ENCODE data around the gene OCA2.

The OCA2 gene

DNA sequence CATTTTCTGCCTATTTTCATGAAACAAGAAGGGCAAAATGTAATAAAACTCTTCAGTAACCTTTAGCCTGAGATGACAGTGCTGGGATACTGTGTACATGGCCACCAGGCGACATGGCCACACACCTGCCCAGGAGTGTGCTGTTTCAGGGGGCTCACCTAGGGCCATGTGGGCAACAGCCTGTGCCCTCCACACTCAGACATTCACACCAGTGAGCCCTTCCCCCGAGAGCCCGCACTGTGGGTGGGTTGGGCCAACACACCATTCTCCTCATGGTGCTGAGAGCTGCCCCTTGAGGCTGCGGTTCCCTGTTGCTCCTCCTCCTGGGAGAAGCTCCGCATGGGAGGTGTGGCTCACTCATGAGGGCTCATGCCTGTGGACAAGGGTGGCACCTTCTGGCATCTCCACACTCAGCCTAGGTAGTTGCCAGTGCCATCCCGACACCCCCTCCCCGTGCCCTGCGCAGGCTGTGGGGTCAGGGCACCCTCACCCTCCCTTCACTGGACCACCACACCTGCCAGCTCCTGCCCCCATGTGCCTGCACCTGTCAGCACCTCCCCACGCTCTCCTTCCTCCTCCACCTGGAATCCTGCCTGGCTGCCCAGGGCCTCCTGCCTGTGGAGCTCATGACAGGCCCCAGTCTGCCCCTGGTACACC, 19.7 kb downstream of the OCA2 start:
- DNase-seq (ENCODE audit: low spot score), result no peak

- DNase-seq (ENCODE audit: low spot score), result no peak
Observed at GRCh38 chr15:28078191-28078719, 20.9 kb downstream of the OCA2 start.

DNA sequence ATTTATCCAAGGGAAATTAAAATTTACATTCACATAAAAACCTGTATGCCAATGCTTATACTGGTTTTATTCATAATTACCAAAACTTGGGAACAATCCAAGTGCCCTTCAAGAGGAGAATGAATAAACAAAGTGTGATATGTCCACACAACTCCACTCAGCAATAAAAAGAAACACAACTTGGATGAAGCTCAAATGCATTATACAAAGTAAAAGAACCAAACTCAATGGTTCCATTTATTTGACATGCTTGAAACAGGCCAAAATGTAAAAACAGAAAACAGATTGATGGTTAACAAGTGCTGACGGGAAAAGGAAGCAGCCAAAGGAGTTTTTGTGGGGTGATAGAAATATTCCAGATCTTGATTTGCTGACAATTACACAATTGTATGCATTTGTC, 23.5 kb downstream of the OCA2 start:
- no peak for DNase-seq (ENCODE audit: low spot score)

GRCh38 chr15:28068930-28069329, 30.2 kb downstream of the OCA2 start:
- no peak for DNase-seq (ENCODE audit: low spot score)

- no peak for DNase-seq (ENCODE audit: low spot score)
Observed at GRCh38 chr15:28066231-28066630, 32.9 kb downstream of the OCA2 start.

DNA sequence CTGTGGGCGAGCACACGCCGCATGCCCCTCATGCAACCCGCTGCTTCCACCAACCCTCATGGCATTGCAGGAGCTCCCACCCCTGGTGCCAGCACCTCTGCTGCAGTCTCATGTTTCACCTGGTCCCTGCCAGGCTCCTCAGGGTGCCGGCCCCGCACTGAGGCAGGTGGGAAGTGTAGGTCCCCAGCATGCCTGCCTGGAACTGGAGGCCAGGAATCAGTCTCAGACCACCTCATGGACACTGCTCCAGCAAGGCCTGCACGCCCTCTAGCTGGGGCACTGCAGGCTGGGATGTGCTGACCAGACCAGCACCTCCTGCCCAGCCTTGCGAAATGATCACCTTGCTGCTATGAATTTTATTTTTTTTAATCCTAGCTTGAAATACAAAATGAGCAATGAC, 39.1 kb downstream of the OCA2 start:
- no peak for DNase-seq (ENCODE audit: low spot score)

DNA sequence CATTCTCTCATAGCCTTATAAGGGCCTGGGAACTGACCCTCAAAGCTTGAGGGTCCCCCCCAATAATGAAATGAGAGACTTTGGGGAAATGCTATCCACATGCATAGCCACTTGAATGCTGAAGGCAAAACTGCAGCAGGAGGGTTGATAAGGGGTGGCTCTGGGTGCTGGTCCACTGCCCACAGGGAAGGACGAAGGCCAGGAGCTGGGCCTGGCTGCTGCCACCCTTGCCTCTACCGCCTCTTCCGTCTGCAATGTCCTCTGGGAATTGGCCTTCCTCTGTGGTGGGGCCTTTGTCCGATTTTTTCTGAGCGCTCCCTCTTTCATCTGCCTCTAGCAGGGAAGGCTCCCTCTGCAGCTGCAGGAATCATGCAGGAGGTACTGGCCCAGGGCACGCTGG, 41.0 kb downstream of the OCA2 start:
- no peak for DNase-seq (ENCODE audit: low spot score)

GRCh38 chr15:28051955-28052633, 47.0 kb downstream of the OCA2 start:
- DNase-seq (ENCODE audit: low spot score), result no peak

GRCh38 chr15:28049581-28049980, 49.5 kb downstream of the OCA2 start:
- DNase-seq (ENCODE audit: low spot score), result no peak

GRCh38 chr15:28047277-28047676, 51.8 kb downstream of the OCA2 start:
- no peak for DNase-seq (ENCODE audit: low spot score)

DNA sequence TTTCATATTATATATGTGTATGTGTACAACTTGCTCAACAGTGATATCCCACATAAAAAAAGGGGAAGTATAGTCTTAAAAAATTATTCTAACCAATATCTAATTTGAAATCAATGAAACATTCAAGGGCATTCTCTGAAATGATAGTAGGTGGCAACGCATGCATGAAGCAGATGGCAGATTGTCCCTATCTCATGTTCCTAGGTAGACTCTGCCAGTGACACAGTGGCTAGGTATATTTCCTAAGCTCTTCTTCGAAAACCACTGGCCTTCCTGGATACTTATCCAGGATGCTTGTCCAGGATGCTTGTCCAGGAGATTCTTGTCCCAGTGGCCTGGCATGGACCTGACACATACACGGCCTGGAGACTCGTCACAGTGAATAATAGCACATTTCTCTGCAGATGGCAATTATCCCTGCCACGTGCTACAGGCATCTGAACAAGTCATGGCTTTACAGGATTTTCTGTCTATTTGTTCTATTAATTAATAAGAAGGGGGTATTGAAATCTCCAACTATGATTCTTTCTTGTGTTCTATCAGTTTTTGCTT, 54.9 kb downstream of the OCA2 start:
- DNase-seq (ENCODE audit: low spot score), result no peak

DNA sequence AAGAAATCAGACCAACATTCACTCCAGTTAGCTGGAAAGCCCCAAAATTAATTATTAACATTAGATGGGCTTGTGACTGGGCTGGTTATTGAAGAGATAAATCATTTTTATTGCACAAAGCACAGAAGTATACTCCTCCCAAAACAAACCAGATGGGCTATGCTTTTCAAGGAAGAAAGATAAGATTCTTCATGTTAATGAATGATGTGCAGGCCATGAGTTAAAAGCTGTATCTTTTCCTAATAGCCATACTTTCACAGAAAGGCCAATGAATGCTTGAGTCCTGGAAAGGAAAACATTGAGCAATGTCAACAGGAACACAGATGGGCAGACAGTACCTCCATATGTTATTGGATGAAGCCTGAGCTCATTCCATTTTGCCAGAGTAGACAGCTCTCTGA, 55.4 kb downstream of the OCA2 start:
- no peak for DNase-seq (ENCODE audit: low spot score)

- DNase-seq (ENCODE audit: low spot score), result no peak
Observed at GRCh38 chr15:28037969-28038590, 61.0 kb downstream of the OCA2 start.

GRCh38 chr15:28033443-28033842, 65.7 kb downstream of the OCA2 start:
- DNase-seq (ENCODE audit: low spot score), result no peak

DNA sequence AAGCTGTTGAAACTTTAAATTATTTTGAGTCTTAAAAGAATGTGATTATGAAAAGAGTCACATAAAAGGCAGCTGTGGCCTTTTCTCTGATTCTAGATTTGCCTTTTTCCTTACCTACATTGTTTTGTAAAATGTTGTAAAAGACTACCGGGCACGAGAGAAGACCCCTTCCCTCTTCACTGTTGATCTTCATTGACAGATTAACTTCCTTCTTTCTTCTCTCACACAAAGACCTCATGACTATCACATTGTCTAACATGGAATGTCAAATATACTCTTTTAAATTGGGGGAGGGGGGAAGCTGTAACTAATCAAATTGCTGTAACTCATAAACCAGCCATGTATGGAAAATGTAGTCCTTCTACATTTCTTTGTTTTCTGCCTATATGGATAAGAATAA, 68.3 kb downstream of the OCA2 start:
- DNase-seq (ENCODE audit: low spot score), result no peak

GRCh38 chr15:28027714-28028076, 71.4 kb downstream of the OCA2 start:
- DNase-seq (ENCODE audit: low spot score), result no peak

- DNase-seq (ENCODE audit: low spot score), result no peak
Observed at GRCh38 chr15:28026764-28027713, 72.1 kb downstream of the OCA2 start.

GRCh38 chr15:28026221-28026620, 72.9 kb downstream of the OCA2 start:
- no peak for DNase-seq (ENCODE audit: low spot score)

GRCh38 chr15:28025413-28025812, 73.7 kb downstream of the OCA2 start:
- no peak for DNase-seq (ENCODE audit: low spot score)

- no peak for DNase-seq (ENCODE audit: low spot score)
Observed at GRCh38 chr15:28024889-28025250, 74.2 kb downstream of the OCA2 start.

GRCh38 chr15:28023933-28024888, 74.9 kb downstream of the OCA2 start:
- DNase-seq (ENCODE audit: low spot score), result no peak

Data from activated CD4-positive, alpha-beta T cell treated with anti-CD3 and anti-CD28 coated beads, Interleukin-2, Interleukin-4, amounts not matched to agents 100 ng/mL and 50 ng/mL, durations not matched to agents 16 hours and 8 hours (primary cell).